ENCODE measurements around the gene DCTN3. TPM values are rescaled to one million over a fixed set of nuclear protein-coding genes. Genes with fewer than 3 reads are reported as not detected.

Gene DCTN3
- total and polyA plus RNA-seq, 9 of the 15 experiments (the other 6 are each of a cell fraction or from before 2014, with no cell fraction given) = 11.0 to 51.0 (median 41.9) TPM

- TF ChIP-seq HCFC1 (IDR thresholded peaks at IDR 0.05; ENCODE audit: low read depth, low read length) (no peak), SP2 (IDR thresholded peaks at IDR 0.05; ENCODE audit: extremely low read depth, low read depth, low read length, poor library complexity, severe bottlenecking) (no peak), ZNF668 (CRISPR knock-in tag; IDR thresholded peaks at IDR 0.05) (no peak), MAFF (IDR thresholded peaks at IDR 0.05; ENCODE audit: low read length) (no peak), POLR2B (IDR thresholded peaks at IDR 0.05; ENCODE audit: low read depth, partially characterized antibody) (no peak), RAD51 (IDR thresholded peaks at IDR 0.05; ENCODE audit: borderline replicate concordance, low read depth) (no peak), HINFP (tag; conservative IDR thresholded peaks at IDR 0.05; ENCODE audit: low read depth) (no peak), CAMTA2 (CRISPR knock-in tag; conservative IDR thresholded peaks at IDR 0.05) (no peak), HMG20A (CRISPR knock-in tag; conservative IDR thresholded peaks at IDR 0.05) (no peak), SMAD4 (CRISPR knock-in tag; conservative IDR thresholded peaks at IDR 0.05) (no peak), NFXL1 (CRISPR knock-in tag; IDR thresholded peaks at IDR 0.05) (no peak), ZNF512 (tag; IDR thresholded peaks at IDR 0.05) (no peak), RBM14 (IDR thresholded peaks at IDR 0.05; ENCODE audit: borderline replicate concordance, insufficient read depth, low read depth, low read length) (no peak), ZNF76 (CRISPR knock-in tag; IDR thresholded peaks at IDR 0.05; ENCODE audit: borderline replicate concordance) (no peak), NR2C2 (CRISPR knock-in tag; IDR thresholded peaks at IDR 0.05) (no peak), NR2C2 (tag; IDR thresholded peaks at IDR 0.05) (no peak), MTA1 (IDR thresholded peaks at IDR 0.05; ENCODE audit: borderline replicate concordance) (no peak), SNRNP70 (optimal IDR thresholded peaks at IDR 0.05; ENCODE audit: low read depth, low read length) (no peak), ZNF280B (CRISPR knock-in tag; IDR thresholded peaks at IDR 0.05) (no peak), ETV1 (tag; conservative IDR thresholded peaks at IDR 0.05; ENCODE audit: low read depth) (no peak), RHOXF2B (CRISPR knock-in tag; conservative IDR thresholded peaks at IDR 0.05) (no peak), RBFOX2 (IDR thresholded peaks at IDR 0.05; ENCODE audit: low read depth, low read length) (no peak), GATAD2B (IDR thresholded peaks at IDR 0.05; ENCODE audit: borderline replicate concordance) (no peak), EWSR1 (IDR thresholded peaks at IDR 0.05; ENCODE audit: borderline replicate concordance, low read depth, partially characterized antibody) (no peak), TFAM (CRISPR knock-in tag; conservative IDR thresholded peaks at IDR 0.05) (no peak), ZZZ3 (IDR thresholded peaks at IDR 0.05) (no peak), TRIM24 (IDR thresholded peaks at IDR 0.05) (no peak)
Measured at GRCh38 chr9:34664281-34665066, 44.2 kb upstream of the DCTN3 start (continued).

Measured in K562 (cell line).